ENCODE data around the gene MAP3K2.

MAP3K2 gene

GRCh38 chr2:127255146-127255545 is 132.6 kb downstream of the MAP3K2 start:
- no peak overlapping the region for H3K27ac ChIP-seq
- no peak for DNase-seq (ENCODE audit: low spot score)
- ChIA-PET POLR2A (ENCODE audit: low non-redundant PET) (no interaction called here), CTCF (no interaction called here)
- TF ChIP-seq CTCF (conservative IDR thresholded peaks at IDR 0.05; ENCODE audit: low read depth), result no peak

DNA sequence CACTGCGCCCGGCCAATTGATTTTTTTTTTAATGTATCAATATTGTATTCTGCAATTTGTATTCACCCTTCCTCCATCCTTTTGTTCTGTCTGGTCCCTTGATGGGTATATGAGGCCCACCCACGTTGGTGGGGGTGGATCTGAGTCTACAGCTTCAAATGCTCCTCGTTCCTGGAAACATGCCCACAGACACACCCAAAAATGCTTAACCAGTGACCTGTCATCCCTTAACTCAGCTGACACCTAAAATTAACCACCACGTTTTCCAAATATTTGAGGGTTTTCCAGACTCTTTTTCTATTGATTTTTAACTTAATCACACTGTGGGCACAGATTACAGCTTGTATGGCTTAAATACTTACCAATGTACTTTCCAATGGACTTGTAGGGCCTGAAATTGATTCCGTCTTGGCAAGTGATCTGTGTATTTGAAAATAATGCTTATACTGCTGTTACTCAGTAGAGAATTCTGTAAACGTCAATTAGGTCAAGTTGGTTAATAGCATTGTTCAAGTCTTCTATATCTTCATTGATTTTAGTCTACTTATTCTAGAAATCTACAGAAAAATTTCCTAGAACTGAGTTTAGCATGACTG is 133.3 kb downstream of the MAP3K2 start:
- POLR2A ChIA-PET (ENCODE audit: low non-redundant PET), result no interaction called here
- TF ChIP-seq CTCF (conservative IDR thresholded peaks at IDR 0.05; ENCODE audit: low read depth), result no peak
- CTCF ChIA-PET, result no interaction called here
- no peak overlapping the region for H3K27ac ChIP-seq
- DNase-seq (ENCODE audit: low spot score), result peak; percentile 37
